SHP77 (cell line): ENCODE measurements around the gene HTR5A.
A peak's percentile ranks its signal among the peaks of the same experiment; 100 is the strongest.
"Not testable (repeated sequence)": the region's sequence is repeated elsewhere in the genome, so short reads cannot be mapped to it uniquely, and the experiment has no call there.

Source experiments
- DNase-seq, 2 experiments: peaks; one replicate each; lab custom pipeline; 2025; lab: John Stamatoyannopoulos, UW

HTR5A gene

GRCh38 chr7:155069992-155070751, at the start of gene HTR5A:
HTR5A (plus strand) TSS chr7:155070324; CDS start chr7:155070900, 576 bp downstream.
- DNase-seq: no peak

DNA sequence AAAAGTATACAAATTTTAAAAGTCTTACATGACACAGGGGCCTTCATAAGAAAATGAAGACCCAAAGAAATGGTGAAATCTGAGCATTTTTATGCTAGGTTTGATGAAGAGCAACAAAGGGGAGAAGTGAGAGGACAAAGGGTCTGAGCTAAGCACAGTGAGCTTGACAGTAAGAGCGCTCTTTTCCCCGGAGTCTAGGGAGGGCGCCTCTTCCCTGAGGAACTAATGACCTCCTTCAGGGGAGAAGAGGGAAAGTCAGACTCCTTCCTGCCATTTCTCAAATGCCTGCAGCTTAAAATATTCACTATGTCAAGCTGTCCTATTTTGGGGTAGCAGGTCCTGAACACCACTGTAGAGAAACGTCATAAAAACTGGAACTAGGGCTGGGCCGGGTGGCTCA, 49.1 kb upstream of the HTR5A start:
- DNase-seq: no peak

DNA sequence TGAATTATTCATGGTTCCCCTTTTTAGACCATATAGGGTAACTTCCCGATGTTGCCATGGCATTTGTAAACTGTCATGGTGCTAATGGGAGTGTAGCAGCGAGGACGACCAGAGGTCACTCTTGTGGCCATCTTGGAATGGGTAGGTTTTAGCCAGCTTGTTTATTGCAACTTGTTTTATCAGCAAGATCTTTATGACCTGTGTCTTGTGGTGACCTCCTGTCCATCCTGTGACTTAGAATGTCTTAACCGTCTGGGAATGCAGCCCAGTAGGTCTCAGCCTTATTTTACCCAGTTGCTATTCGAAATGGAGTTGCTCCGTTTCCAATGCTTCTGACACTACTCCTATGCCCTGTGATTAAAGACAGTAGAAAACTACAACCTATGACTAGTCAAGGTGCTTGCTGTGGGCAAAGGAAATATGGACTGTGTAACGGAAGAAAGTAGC, 48.4 kb upstream of the HTR5A start:
- no peak for DNase-seq

DNA sequence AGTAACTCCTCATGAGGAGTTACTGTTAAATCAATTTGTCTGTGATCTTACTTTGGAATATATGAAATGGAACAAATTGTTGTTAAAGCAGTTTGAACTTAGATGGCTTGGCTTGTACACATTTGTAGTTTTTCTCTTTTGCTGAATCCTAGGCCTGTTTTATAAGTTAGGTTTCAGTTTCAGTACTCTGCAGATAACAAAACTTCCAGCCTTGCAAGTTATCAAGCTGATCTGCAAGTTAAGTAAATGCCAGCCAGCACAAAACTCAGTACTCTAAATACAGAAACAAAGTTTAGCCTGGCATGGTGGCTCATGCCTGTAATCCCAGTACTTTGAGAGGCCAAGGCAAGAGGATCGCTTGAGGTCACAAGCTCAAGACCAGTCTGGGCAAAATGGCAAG, 42.2 kb upstream of the HTR5A start:
- no peak for DNase-seq

GRCh38 chr7:155032978-155033377, 37.1 kb upstream of the HTR5A start:
- DNase-seq: no peak

- DNase-seq: not testable (repeated sequence)
Observed at GRCh38 chr7:155034495-155034894, 35.6 kb upstream of the HTR5A start.

DNA sequence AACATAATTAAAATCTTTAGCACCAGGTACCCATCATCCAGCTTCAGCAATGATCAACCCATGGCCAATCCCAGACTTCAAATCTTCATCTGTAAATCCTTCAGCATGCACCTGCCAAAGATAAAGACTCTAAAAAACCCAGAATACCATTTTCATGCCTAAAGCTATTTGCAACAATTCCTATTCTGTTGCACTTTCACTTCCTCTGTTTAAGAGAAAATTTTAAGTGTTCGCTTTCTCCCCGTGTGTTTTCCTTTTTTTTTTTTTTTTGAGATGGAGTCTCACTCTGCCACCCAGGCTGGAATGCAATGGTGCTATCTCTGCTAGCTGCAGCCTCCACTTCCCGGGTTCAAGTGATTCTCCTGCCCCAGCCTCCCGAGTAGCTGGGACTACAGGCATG, 31.8 kb upstream of the HTR5A start:
- no peak for DNase-seq

DNA sequence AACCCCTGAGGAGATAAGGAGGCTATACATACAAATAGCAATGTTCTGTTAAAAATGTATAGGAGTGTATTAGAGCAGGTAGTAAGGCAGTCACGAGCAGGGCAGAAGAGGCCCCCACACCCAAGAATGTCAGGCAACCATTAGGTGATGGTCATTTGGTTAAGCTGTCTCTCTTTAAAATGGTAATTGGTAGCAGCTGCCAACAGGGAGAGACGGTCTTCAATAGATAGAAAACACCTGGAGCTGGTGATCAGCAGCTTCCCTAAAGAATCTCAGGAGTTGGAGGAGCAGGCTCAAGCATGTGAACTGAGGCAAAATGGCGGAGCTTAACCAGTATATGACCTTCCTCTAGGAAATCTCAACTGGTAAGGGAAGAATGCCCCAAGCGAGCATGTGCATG, 26.4 kb upstream of the HTR5A start:
- DNase-seq: no peak

DNA sequence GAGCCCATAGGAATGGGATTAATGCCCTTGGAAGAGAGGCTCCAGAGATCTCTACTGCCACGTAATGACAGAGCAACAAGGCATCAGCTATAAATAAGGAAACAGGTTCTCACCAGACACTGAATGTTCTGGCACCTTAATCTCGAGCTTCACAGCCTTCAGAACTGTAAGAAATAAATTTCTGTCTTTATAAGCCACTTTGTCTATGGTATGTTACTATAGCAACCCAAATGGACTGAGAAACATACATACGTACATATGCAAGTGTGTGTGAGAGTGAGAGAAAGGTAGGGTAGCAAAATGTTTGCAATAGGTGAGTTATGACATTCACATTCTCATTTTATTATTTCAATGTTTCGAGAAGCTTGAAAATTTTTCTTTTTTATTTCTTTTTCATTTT, 22.1 kb upstream of the HTR5A start:
- no peak for DNase-seq

GRCh38 chr7:155051355-155051754, 18.8 kb upstream of the HTR5A start:
- no peak for DNase-seq

- DNase-seq: no peak
Observed at GRCh38 chr7:155053002-155053401, 17.1 kb upstream of the HTR5A start.

GRCh38 chr7:155054761-155055160, 15.4 kb upstream of the HTR5A start:
- no peak for DNase-seq

GRCh38 chr7:155057076-155057475, 13.0 kb upstream of the HTR5A start:
- DNase-seq: no peak

DNA sequence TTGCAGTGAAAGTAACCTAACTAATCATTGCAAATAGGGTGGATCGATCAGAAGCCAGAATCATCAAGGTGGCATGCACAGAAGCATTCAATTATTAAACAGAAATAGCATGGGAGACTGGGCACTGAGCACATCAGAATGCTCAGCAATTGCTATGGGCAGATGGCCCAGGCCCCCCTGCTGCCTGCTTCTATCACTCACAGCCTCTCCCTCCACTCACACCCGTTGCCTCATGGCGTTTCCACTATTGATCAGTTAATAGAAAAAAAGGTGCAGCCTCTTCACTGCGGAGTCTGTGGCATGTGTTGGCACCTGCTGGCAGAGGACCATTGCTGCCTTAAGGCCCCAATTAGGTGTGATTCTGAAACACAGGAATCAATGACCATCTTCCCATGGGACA, 11.2 kb upstream of the HTR5A start:
- no peak for DNase-seq

- no peak for DNase-seq
Observed at GRCh38 chr7:155059703-155060102, 10.4 kb upstream of the HTR5A start.

DNA sequence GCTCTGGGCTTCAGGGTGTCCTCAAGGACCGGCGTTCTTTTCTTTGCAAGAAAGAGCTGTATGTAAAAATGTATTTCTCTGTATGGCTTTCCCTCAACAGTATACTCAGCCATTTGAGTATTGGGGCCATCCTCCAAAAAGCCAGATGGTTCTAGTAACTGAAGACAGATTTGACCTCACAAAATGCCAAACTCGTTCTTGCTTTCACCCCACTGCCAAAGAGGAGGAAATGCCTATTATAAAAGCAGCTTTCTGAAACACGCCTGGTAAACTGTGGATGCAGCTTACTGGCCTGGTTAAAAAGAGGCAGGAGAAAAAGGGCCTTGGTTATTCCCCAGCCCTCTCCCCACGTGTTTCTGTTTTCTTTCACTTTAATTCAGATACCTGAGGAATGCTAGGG, 7.7 kb upstream of the HTR5A start:
- DNase-seq: no peak

DNA sequence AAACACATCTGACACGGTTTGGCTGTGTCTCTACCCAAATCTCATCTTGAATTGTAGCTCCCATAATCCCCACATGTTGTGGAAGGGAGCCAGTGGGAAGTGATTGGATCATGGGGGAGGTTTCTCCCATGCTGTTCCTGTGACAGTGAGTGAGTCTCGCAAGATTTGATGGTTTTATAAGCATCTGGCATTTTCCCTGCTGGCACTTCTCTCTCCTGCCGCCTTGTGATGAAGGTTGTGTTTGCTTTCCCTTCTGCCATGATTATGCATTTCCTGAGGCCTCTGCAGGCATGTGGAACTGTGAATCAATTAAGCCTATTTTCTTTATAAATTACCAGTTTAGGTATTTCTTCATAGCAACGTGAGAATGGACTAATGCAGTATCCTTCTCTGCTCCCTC, 5.9 kb upstream of the HTR5A start:
- DNase-seq: no peak

- DNase-seq: peak; percentile 44 to 70
Observed at GRCh38 chr7:155066417-155066950, 3.6 kb upstream of the HTR5A start.

GRCh38 chr7:155071121-155071651, 1.1 kb downstream of the HTR5A start:
- DNase-seq: no peak

DNA sequence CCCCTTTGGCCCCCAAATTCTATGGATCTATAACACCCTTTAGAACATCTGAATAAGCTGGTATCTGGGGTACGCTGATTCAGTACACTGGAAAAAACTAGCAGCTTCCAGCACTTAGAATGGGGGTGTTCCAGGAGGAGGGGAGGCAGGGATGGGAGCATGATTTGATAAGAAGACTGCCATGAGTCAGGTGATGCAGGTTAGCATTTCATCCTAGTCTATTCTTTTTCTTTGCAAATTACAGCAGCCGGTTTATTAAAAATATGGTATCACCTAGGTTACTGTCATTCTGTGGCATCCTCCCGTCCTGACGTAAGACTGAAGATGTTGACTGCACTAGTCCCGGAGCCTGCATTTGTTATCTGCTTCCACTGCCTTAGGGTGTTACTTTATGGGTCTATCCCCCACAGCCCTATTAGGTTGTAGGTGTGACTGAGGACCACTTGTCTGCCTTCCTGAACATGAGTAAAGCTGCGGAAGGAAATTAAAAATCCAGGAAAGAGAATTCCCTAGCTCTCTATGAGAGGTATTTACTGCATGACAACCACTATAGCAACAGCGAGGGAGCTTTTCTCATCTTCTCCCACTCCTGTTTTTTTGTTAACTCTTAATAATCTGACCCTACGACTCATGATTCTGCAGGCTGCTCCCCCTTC, 1.9 kb downstream of the HTR5A start:
- no peak for DNase-seq

DNA sequence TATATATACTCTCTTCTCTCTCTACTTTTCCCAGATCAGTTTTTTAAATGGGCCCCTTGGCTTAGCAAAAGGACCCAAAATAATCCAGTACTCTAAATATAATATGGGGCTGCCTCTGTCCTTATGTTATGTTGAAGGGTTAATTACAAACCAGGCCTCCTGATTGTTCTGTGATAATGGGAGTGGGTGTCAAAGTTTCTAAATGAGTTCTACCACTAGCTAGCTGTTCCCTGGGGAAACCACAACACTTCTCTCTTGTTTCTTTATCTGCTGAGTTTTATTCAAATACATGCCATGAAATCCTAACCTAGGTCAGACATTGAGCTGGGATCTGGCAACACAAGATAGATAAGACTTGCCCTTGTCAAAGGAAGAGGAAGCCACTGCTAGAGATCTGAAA, 3.8 kb downstream of the HTR5A start:
- no peak for DNase-seq

DNA sequence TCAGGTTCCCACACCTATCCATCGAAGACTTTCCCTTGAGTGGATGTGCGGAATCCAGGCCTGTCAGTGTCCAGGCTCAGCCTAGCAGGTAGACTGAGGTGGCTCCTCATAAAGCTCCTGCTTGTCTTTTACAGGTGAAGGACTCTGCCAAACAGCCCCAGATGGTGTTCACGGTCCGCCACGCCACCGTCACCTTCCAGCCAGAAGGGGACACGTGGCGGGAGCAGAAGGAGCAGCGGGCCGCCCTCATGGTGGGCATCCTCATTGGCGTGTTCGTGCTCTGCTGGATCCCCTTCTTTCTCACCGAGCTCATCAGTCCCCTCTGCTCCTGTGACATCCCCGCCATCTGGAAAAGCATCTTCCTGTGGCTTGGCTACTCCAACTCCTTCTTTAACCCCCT, 13.9 kb downstream of the HTR5A start:
- DNase-seq: no peak

DNA sequence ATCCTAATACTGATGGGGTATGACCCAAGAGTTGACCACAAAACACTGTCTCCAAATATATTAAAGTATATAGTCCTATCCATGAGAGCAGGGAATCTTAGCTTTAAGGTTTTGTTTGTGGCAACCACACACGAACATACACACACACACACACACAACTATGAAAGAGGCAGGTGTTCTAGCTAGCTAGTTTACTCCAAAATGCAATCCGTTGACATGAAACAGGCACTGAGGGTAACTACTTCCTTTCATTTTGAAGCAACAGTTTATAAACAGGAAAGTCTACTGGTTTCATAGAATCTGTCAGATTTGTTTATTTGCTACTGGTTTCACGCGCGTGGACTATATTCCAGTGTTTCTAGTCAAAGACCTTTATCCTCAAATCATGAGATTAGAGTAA, 14.8 kb downstream of the HTR5A start:
- DNase-seq: no peak
